Transverse colon (tissue), 4 donors: ENCODE data around the gene FAIM2.

Experiments used
- CTCF ChIP-seq, 5 experiments: fragments of 200-600 bp in 3 of 5; fragments of 450-650 bp in 2 of 5; sonication (generic) in 3 of 5; IDR thresholded peaks; 1 replicate in 2 of 5; 2 replicates in 3 of 5; pipeline ENCODE4 v1.5.1; 2016 to 2017; ENCODE audit warnings: antibody characterized with exemption in 5 of 5, inconsistent platforms in 3 of 5, mild to moderate bottlenecking in 2 of 5, moderate library complexity in 1 of 5
- EP300 ChIP-seq: sonication (generic); formaldehyde crosslinking; IDR thresholded peaks from one replicate; pipeline ENCODE4 v1.6.1; 2017; ENCODE audit warnings: antibody characterized with exemption, low read depth
- POLR2AphosphoS5 ChIP-seq, 3 donors: sonication (generic); formaldehyde crosslinking; IDR thresholded peaks; one replicate each; pipeline ENCODE4 v1.6.1; 2016; ENCODE audit warnings: antibody characterized with exemption in 3 of 3

GRCh38 chr12:49946497-49946896, 42.8 kb upstream of the FAIM2 start:
- TF ChIP-seq CTCF (IDR thresholded peaks at IDR 0.05) (no peak), POLR2AphosphoS5 (IDR thresholded peaks at IDR 0.05) (no peak), EP300 (no peak)
